Liver (tissue), 9 donors: ENCODE data around the gene CHRM4. TPM values are rescaled to one million over a fixed set of nuclear protein-coding genes. Genes with fewer than 3 reads are reported as not detected.
A peak's percentile ranks its signal among the peaks of the same experiment; 100 is the strongest.

Experiments used
- DNase-seq: peaks from one replicate; pipeline ENCODE4 v3.0.0-alpha.2; 2017; ENCODE audit warnings: low spot score
- H3K27ac ChIP-seq, 2 donors: one replicate each; pipeline ENCODE4 v1.7.0; 2013; ENCODE audit warnings: inconsistent platforms in 2 of 2, low read length in 2 of 2, control low read depth in 1 of 2, low read depth in 1 of 2, mild to moderate bottlenecking in 1 of 2
- H3K27me3 ChIP-seq, 4 donors: one replicate each; pipeline versions ENCODE4 v1.6.1 to v1.7.0; 2013; ENCODE audit warnings: low read length in 3 of 4, inconsistent platforms in 1 of 4, mild to moderate bottlenecking in 1 of 4, moderate library complexity in 1 of 4; ENCODE audit not compliant: control insufficient read depth in 4 of 4, insufficient read depth in 4 of 4
- H3K36me3 ChIP-seq, 4 donors: one replicate each; pipeline versions ENCODE4 v1.6.1 to v1.7.0; 2013; ENCODE audit warnings: low read length in 3 of 4, mild to moderate bottlenecking in 3 of 4, low read depth in 1 of 4, moderate library complexity in 1 of 4; ENCODE audit not compliant: control insufficient read depth in 4 of 4, insufficient read depth in 3 of 4
- H3K4me1 ChIP-seq, 4 donors: one replicate each; pipeline versions ENCODE4 v1.6.1 to v1.7.0; 2013; ENCODE audit warnings: low read length in 3 of 4, mild to moderate bottlenecking in 3 of 4, moderate library complexity in 1 of 4; ENCODE audit not compliant: control insufficient read depth in 4 of 4, insufficient read depth in 4 of 4
- H3K4me3 ChIP-seq, 3 donors: one replicate each; pipeline versions ENCODE4 v1.6.1 to v1.7.0; 2013; ENCODE audit warnings: low read length in 3 of 3, control low read depth in 1 of 3, low read depth in 1 of 3, mild to moderate bottlenecking in 1 of 3
- H3K9ac ChIP-seq, 2 donors: one replicate each; pipeline ENCODE4 v1.7.0; 2013; ENCODE audit warnings: low read length in 2 of 2, mild to moderate bottlenecking in 2 of 2, moderate library complexity in 2 of 2, control low read depth in 1 of 2, low read depth in 1 of 2
- H3K9me3 ChIP-seq, 4 donors: one replicate each; pipeline versions ENCODE4 v1.6.1 to v1.7.0; 2013; ENCODE audit warnings: low read length in 3 of 4; ENCODE audit not compliant: control insufficient read depth in 4 of 4
- EGR1 ChIP-seq, 2 donors: IDR thresholded peaks; 2 replicates each; pipeline ENCODE4 v1.6.1; 2016 to 2018; ENCODE audit warnings: antibody characterized with exemption in 2 of 2, low read depth in 2 of 2
- FOXA1 ChIP-seq: IDR thresholded peaks from 2 replicates; pipeline ENCODE4 v1.6.1; 2016; ENCODE audit warnings: antibody characterized with exemption
- FOXA2 ChIP-seq: IDR thresholded peaks from 2 replicates; pipeline ENCODE4 v1.6.1; 2016; ENCODE audit warnings: antibody characterized with exemption
- GABPA ChIP-seq, 2 donors: IDR thresholded peaks in 1 of 2; conservative IDR thresholded peaks in 1 of 2; 2 replicates each; pipeline ENCODE4 v1.6.1; 2016; ENCODE audit warnings: antibody characterized with exemption in 2 of 2, mild to moderate bottlenecking in 1 of 2, moderate library complexity in 1 of 2
- MAX ChIP-seq: IDR thresholded peaks from 2 replicates; pipeline ENCODE4 v1.6.1; 2016; ENCODE audit warnings: antibody characterized with exemption
- NR2F2 ChIP-seq: IDR thresholded peaks from 2 replicates; pipeline ENCODE4 v1.6.1; 2016; ENCODE audit warnings: antibody characterized with exemption
- RAD21 ChIP-seq, 2 donors: IDR thresholded peaks; 2 replicates each; pipeline ENCODE4 v1.6.1; 2016; ENCODE audit warnings: antibody characterized with exemption in 2 of 2, mild to moderate bottlenecking in 2 of 2
- REST ChIP-seq: IDR thresholded peaks from 2 replicates; pipeline ENCODE4 v1.6.1; 2016; ENCODE audit warnings: antibody characterized with exemption, mild to moderate bottlenecking
- RXRA ChIP-seq, 2 donors: IDR thresholded peaks; 2 replicates each; pipeline ENCODE4 v1.6.1; 2017 to 2018; ENCODE audit warnings: antibody characterized with exemption in 2 of 2, mild to moderate bottlenecking in 1 of 2
- SP1 ChIP-seq: IDR thresholded peaks from 2 replicates; pipeline ENCODE4 v1.6.1; 2018; ENCODE audit warnings: antibody characterized with exemption, mild to moderate bottlenecking
- TAF1 ChIP-seq: conservative IDR thresholded peaks from 2 replicates; pipeline ENCODE4 v1.6.1; 2016; ENCODE audit warnings: antibody characterized with exemption, mild to moderate bottlenecking
- YY1 ChIP-seq: IDR thresholded peaks from 2 replicates; pipeline ENCODE4 v1.6.1; 2016; ENCODE audit warnings: antibody characterized with exemption, mild to moderate bottlenecking
- WGBS: extraction: QIAGEN DNeasy Blood & Tissue Kit; methylation state at CpG from one replicate; pipeline ENCODE4 v1.1.7; 2013; 5-methylcytosine and 5-hydroxymethylcytosine counted together
- polyA plus RNA-seq, 2 donors: library from polyadenylated mRNA; stranded (reverse) in 1 of 2; unstranded in 1 of 2; fragments of 200-250 nt in 1 of 2; fragments of >200 nt in 1 of 2; fragmentation: Nextera tagmentation in 1 of 2; extraction: Ambion mirVana in 1 of 2; gene quantifications; one replicate each; pipeline versions ENCODE4 v1.2.1 to v1.2.3, GENCODE V29; 2013 to 2015
- total RNA-seq, 2 donors: library from RNA; depleted of rRNA; stranded (reverse); fragments of >200 nt; gene quantifications; one replicate each; pipeline ENCODE4 v1.2.3, GENCODE V29; 2014
- donor health status: healthy.
- donor health status: healthy.
- donor health status: healthy.
- donor health status: healthy.
- donor health status: healthy.

Gene CHRM4
- total and polyA plus RNA-seq, 4 donors, result 0.08 to 0.09 TPM; not detected in 2

GRCh38 chr11:46381819-46382645 is 9.5 kb downstream of the CHRM4 start:
- 7% methylated on average over 66 of the region's 66 CpGs for WGBS
- Histone ChIP-seq H3K4me3 (peak overlapping the region in 2 of 3 donors; percentile 22 to 78), H3K27ac (no peak overlapping the region), H3K9ac (no peak overlapping the region), H3K9me3 (no peaks in the 10 kb centered on the region), H3K36me3 (peaks cover 0 to 11% (median 0%) of the 10 kb centered on the region in 4 donors), H3K4me1 (peaks cover 4 to 13% (median 6%) of the 10 kb centered on the region in 4 donors), H3K27me3 (no peaks in the 10 kb centered on the region)
- no peak for DNase-seq
- TF ChIP-seq NR2F2, result no peak

- Histone ChIP-seq H3K4me1 (peaks cover 4 to 13% (median 6%) of the 10 kb centered on the region in 4 donors), H3K27ac (peak within 1 kb of the TSS in 1 of 2 donors; percentile 63), H3K4me3 (peak within 1 kb of the TSS; percentile 30 to 78 (median 76)), H3K9ac (peak within 1 kb of the TSS in 1 of 2 donors; percentile 83), H3K27me3 (no peaks in the 10 kb centered on the region), H3K9me3 (no peaks in the 10 kb centered on the region), H3K36me3 (peaks cover 0 to 17% (median 3%) of the 10 kb centered on the region in 4 donors)
- no peak for DNase-seq
- TF ChIP-seq REST (no peak), YY1 (no peak), EGR1 (IDR thresholded peaks at IDR 0.05; ENCODE audit: low read depth in 2 of 2) (no peak), MAX (no peak), FOXA2 (no peak), TAF1 (no peak), NR2F2 (no peak), GABPA (IDR thresholded peaks at IDR 0.05 in 1 of 2, conservative IDR thresholded peaks at IDR 0.05 in 1 of 2) (no peak), RXRA (IDR thresholded peaks at IDR 0.05) (no peak), FOXA1 (no peak), SP1 (no peak), RAD21 (IDR thresholded peaks at IDR 0.05) (no peak)
- WGBS, result 1% methylated on average over 96 of the region's 96 CpGs
Measured at GRCh38 chr11:46381048-46381818, 10.3 kb downstream of the CHRM4 start, which contains the start of gene MDK. TSS of gene MDK (plus strand) at chr11:46381669. CDS start at chr11:46382058, 389 bp downstream.
